DOHH2 (cell line): ENCODE measurements around the gene SLC28A1.

Experiments used
- H3F3A ChIP-seq: fragments of 200-600 bp; sonication (generic), shearing (Covaris generic); 2 replicates; pipeline ENCODE4 v1.6.0; 2016; ENCODE audit warnings: antibody characterized with exemption, mild to moderate bottlenecking; ENCODE audit not compliant: control insufficient read depth, insufficient read depth
- H3K27ac ChIP-seq: fragments of 200-600 bp; sonication (generic); 2 replicates; pipeline ENCODE4 v1.5.1; 2014; ENCODE audit warnings: low read depth, mild to moderate bottlenecking, low read length, moderate library complexity
- H3K27me3 ChIP-seq: fragments of 200-600 bp; sonication (generic); 2 replicates; pipeline ENCODE4 v1.6.1; 2014; ENCODE audit warnings: mild to moderate bottlenecking, low read length, mixed read lengths; ENCODE audit not compliant: control insufficient read depth
- H3K36me3 ChIP-seq: fragments of 200-600 bp; sonication (generic); 2 replicates; pipeline ENCODE4 v1.6.1; 2014; ENCODE audit warnings: mild to moderate bottlenecking, low read length, moderate library complexity, mixed read lengths; ENCODE audit not compliant: control insufficient read depth
- H3K4me1 ChIP-seq: fragments of 200-600 bp; sonication (generic); 2 replicates; pipeline ENCODE4 v1.6.1; 2014; ENCODE audit warnings: mild to moderate bottlenecking, low read length, mixed read lengths; ENCODE audit not compliant: control insufficient read depth
- H3K4me2 ChIP-seq: fragments of 200-600 bp; sonication (generic); 2 replicates; pipeline ENCODE4 v1.6.0; 2014; ENCODE audit warnings: mild to moderate bottlenecking, low read length, moderate library complexity
- H3K4me3 ChIP-seq: fragments of 200-600 bp; sonication (generic); 2 replicates; pipeline ENCODE4 v1.5.1; 2014; ENCODE audit warnings: mild to moderate bottlenecking, low read length, mixed read lengths
- H3K79me2 ChIP-seq: fragments of 200-600 bp; sonication (generic); 2 replicates; pipeline ENCODE4 v1.6.1; 2014; ENCODE audit warnings: mild to moderate bottlenecking, low read length, mixed read lengths; ENCODE audit not compliant: control insufficient read depth
- H3K9me2 ChIP-seq: fragments of 200-600 bp; sonication (generic); replicated peaks from 2 replicates; pipeline ENCODE4 v1.6.1; 2014; ENCODE audit warnings: mild to moderate bottlenecking, low read length, mixed read lengths; ENCODE audit not compliant: control insufficient read depth
- H3K9me3 ChIP-seq: fragments of 200-600 bp; sonication (generic); 2 replicates; pipeline ENCODE4 v1.6.1; 2014; ENCODE audit warnings: antibody characterized with exemption, low read length, mixed read lengths; ENCODE audit not compliant: control insufficient read depth, insufficient read depth
- H4K20me1 ChIP-seq: fragments of 200-600 bp; sonication (generic); 2 replicates; pipeline ENCODE4 v1.6.0; 2014; ENCODE audit warnings: low read depth, mild to moderate bottlenecking, antibody characterized with exemption, low read length, moderate library complexity; ENCODE audit not compliant: control insufficient read depth, insufficient read depth
- EZH2phosphoT487 ChIP-seq: fragments of 200-600 bp; sonication (generic); IDR thresholded peaks from 2 replicates; pipeline ENCODE4 v1.6.1; 2017; ENCODE audit warnings: borderline replicate concordance, mild to moderate bottlenecking, antibody characterized with exemption, low read length, moderate library complexity, mixed read lengths
- TF ChIP-seq, protein P1 (sequence below): fragments of 200-600 bp; sonication (generic); IDR thresholded peaks from one replicate; pipeline ENCODE4 v1.5.1; 2014; ENCODE audit warnings: antibody characterized with exemption, mild to moderate bottlenecking, low read depth, low read length; ENCODE audit not compliant: poor library complexity, severe bottlenecking

Gene SLC28A1

DNA sequence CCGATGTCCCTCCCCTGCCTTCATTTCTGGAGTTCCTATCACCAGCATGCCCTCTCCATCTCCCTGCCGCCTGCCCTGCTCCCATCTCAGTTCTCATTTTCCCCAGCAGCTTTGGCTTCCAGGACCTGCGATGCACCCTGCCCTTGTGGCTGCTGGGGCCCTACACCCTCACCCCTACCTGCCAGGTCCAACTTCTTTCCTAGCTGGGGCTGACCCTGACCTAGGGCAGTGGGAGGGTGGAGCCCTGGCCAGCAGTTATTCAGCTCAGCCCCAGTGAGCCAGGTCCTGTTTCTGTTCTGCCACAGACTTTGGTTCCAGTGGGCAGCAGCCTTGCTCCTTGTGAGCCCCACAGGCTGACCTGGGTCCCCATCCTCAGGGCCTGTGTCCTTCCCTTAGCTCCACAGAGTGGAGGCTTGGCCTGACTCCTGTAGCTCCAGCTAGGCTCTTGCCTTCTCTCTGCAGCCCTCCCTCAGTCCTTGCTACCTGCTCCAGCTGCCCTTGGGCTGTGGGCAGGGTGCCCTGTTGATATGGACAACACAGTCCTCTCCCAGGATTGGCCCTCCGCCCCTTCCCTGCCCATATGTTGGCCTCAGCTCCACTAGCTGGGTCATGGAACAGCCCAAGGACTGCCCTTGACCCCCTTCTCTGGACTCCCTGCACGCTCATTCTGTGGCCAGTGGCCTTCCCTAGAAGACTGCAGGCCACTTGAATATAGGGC, 62.5 kb downstream of the SLC28A1 start:
- H3K4me1 ChIP-seq: no peaks in the 10 kb centered on the region
- TF ChIP-seq EZH2phosphoT487: no peak
- TF ChIP-seq, protein P1, sequence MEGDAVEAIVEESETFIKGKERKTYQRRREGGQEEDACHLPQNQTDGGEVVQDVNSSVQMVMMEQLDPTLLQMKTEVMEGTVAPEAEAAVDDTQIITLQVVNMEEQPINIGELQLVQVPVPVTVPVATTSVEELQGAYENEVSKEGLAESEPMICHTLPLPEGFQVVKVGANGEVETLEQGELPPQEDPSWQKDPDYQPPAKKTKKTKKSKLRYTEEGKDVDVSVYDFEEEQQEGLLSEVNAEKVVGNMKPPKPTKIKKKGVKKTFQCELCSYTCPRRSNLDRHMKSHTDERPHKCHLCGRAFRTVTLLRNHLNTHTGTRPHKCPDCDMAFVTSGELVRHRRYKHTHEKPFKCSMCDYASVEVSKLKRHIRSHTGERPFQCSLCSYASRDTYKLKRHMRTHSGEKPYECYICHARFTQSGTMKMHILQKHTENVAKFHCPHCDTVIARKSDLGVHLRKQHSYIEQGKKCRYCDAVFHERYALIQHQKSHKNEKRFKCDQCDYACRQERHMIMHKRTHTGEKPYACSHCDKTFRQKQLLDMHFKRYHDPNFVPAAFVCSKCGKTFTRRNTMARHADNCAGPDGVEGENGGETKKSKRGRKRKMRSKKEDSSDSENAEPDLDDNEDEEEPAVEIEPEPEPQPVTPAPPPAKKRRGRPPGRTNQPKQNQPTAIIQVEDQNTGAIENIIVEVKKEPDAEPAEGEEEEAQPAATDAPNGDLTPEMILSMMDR: no peak
- no peak overlapping the region for H3K4me3 ChIP-seq
- no peaks in the 10 kb centered on the region for H3K79me2 ChIP-seq
- H3K27ac ChIP-seq: no peak overlapping the region
- H3F3A ChIP-seq: no peaks in the 10 kb centered on the region
- H3K9me2 ChIP-seq: no peaks in the 10 kb centered on the region
- H3K4me2 ChIP-seq: no peak overlapping the region
- no peaks in the 10 kb centered on the region for H4K20me1 ChIP-seq
- H3K9me3 ChIP-seq: no peaks in the 10 kb centered on the region
- no peaks in the 10 kb centered on the region for H3K36me3 ChIP-seq
- H3K27me3 ChIP-seq: peaks cover 10% of the 10 kb centered on the region; the same call in 1 of the 2 replicates

DNA sequence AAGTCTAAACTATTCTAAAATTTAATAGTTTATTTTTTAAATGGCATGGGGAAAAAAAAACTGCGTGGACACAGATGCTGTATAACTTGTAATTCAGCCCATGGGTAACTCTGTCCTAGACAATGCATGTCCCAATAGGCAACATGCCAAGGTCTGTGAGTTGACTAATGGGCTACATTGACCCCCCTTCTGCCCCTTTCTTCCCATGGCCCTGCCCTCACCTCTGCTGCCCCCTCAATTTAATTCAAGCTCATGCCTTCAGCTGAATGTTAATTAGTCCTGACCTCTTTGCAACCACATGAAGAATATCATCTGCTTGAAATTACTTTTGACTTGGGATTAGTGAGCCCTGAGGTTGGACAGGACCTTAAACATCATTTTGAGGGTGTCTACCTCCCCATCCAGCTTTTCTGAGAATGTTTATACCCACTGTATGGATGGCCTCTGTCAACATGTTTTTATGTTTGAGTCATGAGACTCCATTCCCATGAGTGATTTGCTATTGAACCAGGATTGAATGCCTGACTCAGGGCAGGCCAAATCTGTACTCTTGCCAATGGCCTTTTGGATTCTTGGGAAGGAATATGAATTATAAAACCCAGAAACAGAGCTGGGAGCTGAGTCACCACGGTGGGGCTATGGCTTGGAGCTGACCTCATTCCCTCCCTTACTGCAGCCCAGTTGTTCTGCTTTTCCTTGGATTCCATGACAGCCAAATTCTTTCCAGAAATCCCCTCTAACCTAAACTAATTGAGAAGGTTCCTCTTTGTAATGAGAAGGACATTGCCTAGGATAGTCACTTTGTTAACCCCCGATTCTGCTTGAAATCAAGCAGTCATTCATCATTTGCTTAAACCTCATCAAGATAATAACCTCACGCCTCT, 63.7 kb downstream of the SLC28A1 start:
- H3K9me2 ChIP-seq: no peaks in the 10 kb centered on the region
- no peaks in the 10 kb centered on the region for H3K4me1 ChIP-seq
- H3F3A ChIP-seq: no peaks in the 10 kb centered on the region
- H3K36me3 ChIP-seq: no peaks in the 10 kb centered on the region
- no peak overlapping the region for H3K4me3 ChIP-seq
- peaks cover 10% of the 10 kb centered on the region; the same call in 1 of the 2 replicates for H3K27me3 ChIP-seq
- H4K20me1 ChIP-seq: no peaks in the 10 kb centered on the region
- no peak overlapping the region for H3K27ac ChIP-seq
- no peaks in the 10 kb centered on the region for H3K9me3 ChIP-seq
- TF ChIP-seq, protein P1: no peak
- TF ChIP-seq EZH2phosphoT487: no peak
- H3K4me2 ChIP-seq: no peak overlapping the region
- H3K79me2 ChIP-seq: no peaks in the 10 kb centered on the region

DNA sequence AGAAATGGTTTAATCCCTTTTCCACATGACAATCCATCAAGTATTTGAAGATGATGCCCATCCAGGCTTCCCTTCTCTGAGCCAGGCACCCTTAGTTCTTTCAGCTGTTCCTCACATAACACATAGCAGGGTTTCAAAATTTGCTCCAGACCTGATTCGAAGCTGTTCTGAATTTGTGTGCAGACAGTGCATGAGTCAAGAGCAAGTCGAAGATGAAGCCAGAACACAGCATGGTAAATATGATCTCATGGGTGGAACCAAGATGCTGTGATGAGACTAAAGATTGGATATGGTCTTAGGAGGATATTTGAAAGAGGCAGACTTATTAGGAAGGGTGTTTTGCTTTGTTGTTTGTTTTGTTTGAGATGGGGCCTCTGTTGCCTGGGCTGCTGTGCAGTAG, 64.6 kb downstream of the SLC28A1 start:
- Histone ChIP-seq H3K36me3 (no peaks in the 10 kb centered on the region), H3K27ac (no peak overlapping the region), H3K9me2 (no peaks in the 10 kb centered on the region), H3K4me2 (no peak overlapping the region), H4K20me1 (no peaks in the 10 kb centered on the region), H3K27me3 (peaks cover 10% of the 10 kb centered on the region; the same call in 1 of the 2 replicates), H3K4me1 (no peaks in the 10 kb centered on the region), H3K9me3 (no peaks in the 10 kb centered on the region), H3K4me3 (no peak overlapping the region), H3K79me2 (no peaks in the 10 kb centered on the region), H3F3A (no peaks in the 10 kb centered on the region)
- TF ChIP-seq, protein P1: no peak
- TF ChIP-seq EZH2phosphoT487: no peak
